Astrocyte (in vitro differentiated cells and primary cell): Measurements from ENCODE around the gene GPR180. TPM values are rescaled to one million over a fixed set of nuclear protein-coding genes. Genes with fewer than 3 reads are reported as not detected.

Experiments used
- DNase-seq: peaks from one replicate; pipeline ENCODE4 v3.0.0-alpha.2; 2010; ENCODE audit warnings: low read depth
- FAIRE-seq: peaks from 2 replicates; lab custom pipeline; 2011; peaks lifted over from hg19 to GRCh38; lab: Jason Lieb, UNC
- H2AFZ ChIP-seq: 2 replicates; pipeline ENCODE4 v1.6.0; 2012; ENCODE audit warnings: low read depth, low read length, inconsistent platforms
- H3K27ac ChIP-seq: 2 replicates; pipeline ENCODE4 v1.5.1; 2011; ENCODE audit warnings: low read depth, low read length, inconsistent platforms
- H3K27me3 ChIP-seq: 2 replicates; pipeline ENCODE4 v1.6.0; 2011; ENCODE audit warnings: low read length, inconsistent platforms; ENCODE audit not compliant: insufficient read depth
- H3K36me3 ChIP-seq: 2 replicates; pipeline ENCODE4 v1.5.1; 2011; ENCODE audit warnings: low read length, inconsistent platforms; ENCODE audit not compliant: insufficient read depth
- H3K4me1 ChIP-seq: 2 replicates; pipeline ENCODE4 v1.5.1; 2011; ENCODE audit warnings: low read length, inconsistent platforms; ENCODE audit not compliant: insufficient read depth
- H3K4me2 ChIP-seq: 2 replicates; pipeline ENCODE4 v1.6.0; 2012; ENCODE audit warnings: low read length, inconsistent platforms
- H3K4me3 ChIP-seq: 2 replicates; pipeline ENCODE4 v1.5.1; 2011; ENCODE audit warnings: low read depth, mild to moderate bottlenecking, low read length, inconsistent platforms; ENCODE audit not compliant: insufficient read depth
- H3K79me2 ChIP-seq: 2 replicates; pipeline ENCODE4 v1.6.0; 2012; ENCODE audit warnings: mild to moderate bottlenecking, low read length, inconsistent platforms; ENCODE audit not compliant: insufficient read depth
- H3K9ac ChIP-seq: 2 replicates; pipeline ENCODE4 v1.6.0; 2012; ENCODE audit warnings: mild to moderate bottlenecking, low read length, inconsistent platforms
- H3K9me3 ChIP-seq: 2 replicates; pipeline ENCODE4 v1.5.1; 2012; ENCODE audit warnings: low read depth, mild to moderate bottlenecking, low read length, inconsistent platforms; ENCODE audit not compliant: insufficient read depth
- H4K20me1 ChIP-seq: 2 replicates; pipeline ENCODE4 v1.6.0; 2012; ENCODE audit warnings: low read length, inconsistent platforms; ENCODE audit not compliant: insufficient read depth
- H3K27ac Mint-ChIP-seq: one replicate; pipeline ENCODE4 v1.8.0; 2021; ENCODE audit warnings: mild to moderate bottlenecking, mixed read lengths; ENCODE audit not compliant: unreplicated experiment
- H3K27me3 Mint-ChIP-seq: one replicate; pipeline ENCODE4 v1.8.0; 2021; ENCODE audit warnings: low read depth, mixed read lengths; ENCODE audit not compliant: unreplicated experiment
- H3K36me3 Mint-ChIP-seq: one replicate; pipeline ENCODE4 v1.8.0; 2021; ENCODE audit warnings: low read depth, mixed read lengths; ENCODE audit not compliant: unreplicated experiment
- H3K4me1 Mint-ChIP-seq: one replicate; pipeline ENCODE4 v1.8.0; 2021; ENCODE audit warnings: low read depth, mixed read lengths; ENCODE audit not compliant: unreplicated experiment
- H3K4me3 Mint-ChIP-seq: one replicate; pipeline ENCODE4 v1.8.0; 2021; ENCODE audit warnings: mild to moderate bottlenecking, moderate library complexity, mixed read lengths; ENCODE audit not compliant: unreplicated experiment
- H3K9me3 Mint-ChIP-seq: one replicate; pipeline ENCODE4 v1.8.0; 2021; ENCODE audit warnings: mild to moderate bottlenecking, mixed read lengths; ENCODE audit not compliant: unreplicated experiment
- EZH2 ChIP-seq: IDR thresholded peaks from 2 replicates; pipeline ENCODE4 v1.6.1; 2012; ENCODE audit warnings: mild to moderate bottlenecking, low read length, inconsistent platforms; ENCODE audit not compliant: insufficient read depth
- total RNA-seq: library from RNA; stranded (reverse); gene quantifications from 2 replicates; pipeline ENCODE4 v1.2.1, GENCODE V29; 2021
- TF ChIP-seq, protein P1 (sequence below): IDR thresholded peaks from 2 replicates; pipeline ENCODE4 v1.5.1; 2011; ENCODE audit warnings: low read depth, mild to moderate bottlenecking, inconsistent platforms, low read length, moderate library complexity; ENCODE audit not compliant: insufficient read depth

The GPR180 gene
- total RNA-seq, 1 donor from 2014 or later = 10.0 TPM

DNA sequence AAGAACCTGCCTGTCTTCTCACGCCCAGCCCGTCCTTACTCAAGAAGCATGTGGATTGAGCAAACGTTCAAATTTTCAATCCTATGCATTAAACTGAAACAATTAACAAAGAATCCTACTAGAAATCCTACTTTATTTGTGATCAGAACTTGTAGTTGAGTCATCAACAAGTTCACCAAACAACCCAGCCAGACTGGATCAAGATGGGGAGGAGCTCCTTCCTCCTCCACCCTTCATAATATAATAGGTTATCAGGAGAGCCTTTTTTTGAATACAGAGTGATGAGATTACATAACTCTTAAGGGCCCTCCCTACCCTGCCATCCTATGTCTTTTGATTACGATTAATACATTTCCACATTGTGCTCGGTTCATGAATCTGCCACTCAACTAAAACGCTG, 78.0 kb downstream of the GPR180 start:
- H3K27me3 ChIP-seq = peaks cover 7% of the 10 kb centered on the region
- H4K20me1 ChIP-seq = no peaks in the 10 kb centered on the region
- H3K36me3 ChIP-seq = no peaks in the 10 kb centered on the region
- H3K27ac ChIP-seq = no peak overlapping the region
- DNase-seq (no peak), FAIRE-seq (no peak)
- Mint-ChIP-seq H3K27ac (no peak overlapping the region), H3K4me1 (no peaks in the 10 kb centered on the region), H3K27me3 (peaks cover 30% of the 10 kb centered on the region), H3K9me3 (peaks cover 5% of the 10 kb centered on the region), H3K36me3 (no peaks in the 10 kb centered on the region), H3K4me3 (no peak overlapping the region)
- H3K79me2 ChIP-seq = no peaks in the 10 kb centered on the region
- H3K4me3 ChIP-seq = no peak overlapping the region
- no peak overlapping the region for H3K9ac ChIP-seq
- H3K4me1 ChIP-seq = no peaks in the 10 kb centered on the region
- TF ChIP-seq EZH2 = no peak
- TF ChIP-seq, protein P1, sequence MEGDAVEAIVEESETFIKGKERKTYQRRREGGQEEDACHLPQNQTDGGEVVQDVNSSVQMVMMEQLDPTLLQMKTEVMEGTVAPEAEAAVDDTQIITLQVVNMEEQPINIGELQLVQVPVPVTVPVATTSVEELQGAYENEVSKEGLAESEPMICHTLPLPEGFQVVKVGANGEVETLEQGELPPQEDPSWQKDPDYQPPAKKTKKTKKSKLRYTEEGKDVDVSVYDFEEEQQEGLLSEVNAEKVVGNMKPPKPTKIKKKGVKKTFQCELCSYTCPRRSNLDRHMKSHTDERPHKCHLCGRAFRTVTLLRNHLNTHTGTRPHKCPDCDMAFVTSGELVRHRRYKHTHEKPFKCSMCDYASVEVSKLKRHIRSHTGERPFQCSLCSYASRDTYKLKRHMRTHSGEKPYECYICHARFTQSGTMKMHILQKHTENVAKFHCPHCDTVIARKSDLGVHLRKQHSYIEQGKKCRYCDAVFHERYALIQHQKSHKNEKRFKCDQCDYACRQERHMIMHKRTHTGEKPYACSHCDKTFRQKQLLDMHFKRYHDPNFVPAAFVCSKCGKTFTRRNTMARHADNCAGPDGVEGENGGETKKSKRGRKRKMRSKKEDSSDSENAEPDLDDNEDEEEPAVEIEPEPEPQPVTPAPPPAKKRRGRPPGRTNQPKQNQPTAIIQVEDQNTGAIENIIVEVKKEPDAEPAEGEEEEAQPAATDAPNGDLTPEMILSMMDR = no peak
- no peak overlapping the region for H3K4me2 ChIP-seq
- H3K9me3 ChIP-seq = no peaks in the 10 kb centered on the region
- no peak overlapping the region for H2AFZ ChIP-seq

DNA sequence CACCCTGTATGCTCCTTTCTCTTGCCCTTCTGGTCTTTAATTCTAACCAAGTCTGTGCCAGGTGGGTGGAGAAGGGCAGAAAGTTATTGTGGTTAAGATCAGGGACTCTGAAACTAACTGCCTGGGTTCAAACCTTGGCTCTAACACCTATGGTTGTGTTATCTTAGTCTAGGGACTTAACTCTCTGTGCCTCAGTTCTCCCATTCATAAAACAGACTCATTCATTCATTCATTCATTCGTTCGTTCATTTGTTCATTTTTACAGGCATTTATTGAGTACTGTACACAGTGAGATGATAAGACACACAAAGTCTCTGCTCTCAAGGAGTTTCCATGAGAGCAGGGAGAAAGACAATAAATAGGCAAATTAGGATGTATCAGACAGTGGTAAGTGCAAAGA, 80.6 kb downstream of the GPR180 start:
- Histone ChIP-seq H3K4me2 (no peak overlapping the region), H3K4me1 (no peaks in the 10 kb centered on the region), H4K20me1 (no peaks in the 10 kb centered on the region), H3K36me3 (no peaks in the 10 kb centered on the region), H3K9me3 (no peaks in the 10 kb centered on the region), H2AFZ (no peak overlapping the region), H3K4me3 (no peak overlapping the region), H3K27me3 (peaks cover 2% of the 10 kb centered on the region), H3K79me2 (no peaks in the 10 kb centered on the region), H3K9ac (no peak overlapping the region), H3K27ac (no peak overlapping the region)
- H3K27me3 Mint-ChIP-seq = peaks cover 17% of the 10 kb centered on the region
- no peaks in the 10 kb centered on the region for H3K4me1 Mint-ChIP-seq
- no peak overlapping the region for H3K4me3 Mint-ChIP-seq
- H3K36me3 Mint-ChIP-seq = no peaks in the 10 kb centered on the region
- H3K27ac Mint-ChIP-seq = no peak overlapping the region
- TF ChIP-seq, protein P1 = no peak
- no peak for TF ChIP-seq EZH2
- DNase-seq (no peak), FAIRE-seq (no peak)
- H3K9me3 Mint-ChIP-seq = peaks cover 5% of the 10 kb centered on the region

DNA sequence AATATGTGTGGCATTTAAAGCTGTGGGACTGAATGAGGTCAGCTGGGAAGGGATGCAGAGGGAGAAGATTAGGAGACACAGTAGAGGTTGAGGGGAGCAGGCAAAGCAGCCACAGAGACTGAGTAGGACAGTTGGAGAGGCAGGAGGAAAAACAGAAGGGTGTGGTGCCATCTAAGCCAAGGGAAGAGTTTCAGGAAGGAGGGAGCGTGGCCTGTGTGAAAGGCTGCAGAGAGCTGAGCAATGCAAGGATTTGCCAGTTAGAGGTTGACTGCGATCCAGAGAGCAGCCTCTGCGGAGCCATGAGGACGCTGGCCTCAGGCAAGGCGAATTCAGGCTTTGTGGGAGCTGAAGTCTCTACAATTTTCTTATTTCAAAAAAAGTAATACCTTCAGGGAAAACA, 81.8 kb downstream of the GPR180 start:
- H3K79me2 ChIP-seq = no peaks in the 10 kb centered on the region
- Mint-ChIP-seq H3K4me3 (no peak overlapping the region), H3K27ac (no peak overlapping the region), H3K9me3 (peaks cover 5% of the 10 kb centered on the region), H3K36me3 (no peaks in the 10 kb centered on the region), H3K4me1 (no peaks in the 10 kb centered on the region), H3K27me3 (peaks cover 13% of the 10 kb centered on the region)
- H3K9me3 ChIP-seq = no peaks in the 10 kb centered on the region
- TF ChIP-seq, protein P1 = no peak
- no peak for TF ChIP-seq EZH2
- no peak overlapping the region for H2AFZ ChIP-seq
- H3K27ac ChIP-seq = no peak overlapping the region
- H3K4me3 ChIP-seq = no peak overlapping the region
- no peak overlapping the region for H3K9ac ChIP-seq
- H4K20me1 ChIP-seq = no peaks in the 10 kb centered on the region
- DNase-seq = no peak
- no peaks in the 10 kb centered on the region for H3K4me1 ChIP-seq
- FAIRE-seq = no peak
- no peaks in the 10 kb centered on the region for H3K36me3 ChIP-seq
- no peak overlapping the region for H3K4me2 ChIP-seq
- H3K27me3 ChIP-seq = peaks cover 2% of the 10 kb centered on the region

Other genes with a start within 250 kb of the GPR180 start
- 0.05 TPM in 1 of 2 replicates, not detected in the other for gene DCT, start 122.2 kb upstream of the GPR180 start, total RNA-seq
- 11.5 and 11.7 TPM in 2 replicates for gene TGDS, start 5.7 kb upstream of the GPR180 start, total RNA-seq
- 0.36 and 0.77 TPM in 2 replicates for gene SOX21, start 110.7 kb downstream of the GPR180 start, total RNA-seq